GM12878 (cell line): Measurements from ENCODE around the gene TP63. TPM values are rescaled to one million over a fixed set of nuclear protein-coding genes. Genes with fewer than 3 reads are reported as not detected.

ENCODE experiments used
- ATAC-seq: fragments of 200-7000 bp; cut with Tn5 transposase; 3 replicates; pipeline ENCODE4 v1.9.1; 2020; ENCODE audit warnings: mild to moderate bottlenecking, moderate library complexity
- BruUV-seq: library from RNA; stranded (reverse); fragments of 400-500 nt; replicated peaks from 2 replicates; lab custom pipeline; 2021; lab: Mats Ljungman, UMichigan
- CTCF ChIA-PET: fragments of 300-600 bp; sonication (Branson Sonifier 250); formaldehyde crosslinking; extraction: SDS; loops from one replicate; lab custom pipeline; 2021; ENCODE audit warnings: inconsistent platforms; lab: Yijun Ruan, JAX
- POLR2A ChIA-PET: fragments of 350-600 bp; formaldehyde crosslinking; extraction: SDS; loops from one replicate; lab custom pipeline; 2021; ENCODE audit warnings: inconsistent platforms; lab: Charles Lee
- RAD21 ChIA-PET: fragments of 300-600 bp; sonication (Branson Sonifier 250); formaldehyde crosslinking; loops from one replicate; lab custom pipeline; 2023; ENCODE audit warnings: antibody characterized with exemption; ENCODE audit not compliant: unreplicated experiment; lab: Charles Lee
- SMC1A ChIA-PET: fragments of 300-600 bp; sonication (Branson Sonifier 250); formaldehyde crosslinking; loops from one replicate; lab custom pipeline; 2023; ENCODE audit not compliant: unreplicated experiment, uncharacterized antibody; lab: Charles Lee
- DNase-seq: peaks from one replicate; pipeline ENCODE4 v3.0.0-alpha.2; 2011; ENCODE audit warnings: low read depth, low spot score
- FAIRE-seq: peaks from 3 replicates; lab custom pipeline; 2011; peaks lifted over from hg19 to GRCh38; lab: Jason Lieb, UNC
- H2AFZ ChIP-seq: 2 replicates; pipeline ENCODE4 v1.6.0; 2011; ENCODE audit warnings: low read depth, low read length, control low read depth; ENCODE audit not compliant: control insufficient read depth
- H3K27ac ChIP-seq: 2 replicates; pipeline ENCODE4 v1.5.1; 2011; ENCODE audit warnings: control low read depth; ENCODE audit not compliant: control insufficient read depth, insufficient read depth
- H3K27me3 ChIP-seq, 2 experiments: replicated peaks in 1 of 2; 2 replicates each; pipeline versions ENCODE4 v1.6.0 to v1.6.1; 2011; ENCODE audit warnings: low read length in 1 of 2; ENCODE audit not compliant: control insufficient read depth in 2 of 2, insufficient read depth in 2 of 2
- H3K36me3 ChIP-seq, 2 experiments: 2 replicates each; pipeline ENCODE4 v1.5.1; 2011; ENCODE audit warnings: low read length in 1 of 2; ENCODE audit not compliant: control insufficient read depth in 2 of 2, insufficient read depth in 2 of 2
- H3K4me1 ChIP-seq: 2 replicates; pipeline ENCODE4 v1.6.1; 2011; ENCODE audit warnings: mild to moderate bottlenecking, low read length, moderate library complexity, mixed read lengths; ENCODE audit not compliant: control insufficient read depth, insufficient read depth
- H3K4me2 ChIP-seq: 2 replicates; pipeline ENCODE4 v1.6.0; 2011; ENCODE audit warnings: control low read depth; ENCODE audit not compliant: control insufficient read depth, insufficient read depth
- H3K4me3 ChIP-seq: fragments of 200-600 bp; sonication (generic); 2 replicates; pipeline ENCODE4 v1.5.1; 2016
- H3K79me2 ChIP-seq: 2 replicates; pipeline ENCODE4 v1.6.0; 2011; ENCODE audit warnings: low read length; ENCODE audit not compliant: control insufficient read depth, insufficient read depth
- H3K9ac ChIP-seq: 2 replicates; pipeline ENCODE4 v1.8.0; 2011; ENCODE audit warnings: low read length, control low read depth, mixed read lengths; ENCODE audit not compliant: control insufficient read depth, insufficient read depth
- H3K9me3 ChIP-seq: replicated peaks from 3 replicates; pipeline ENCODE4 v1.5.1; 2011; ENCODE audit warnings: mild to moderate bottlenecking, low read length; ENCODE audit not compliant: control insufficient read depth, insufficient read depth
- H4K20me1 ChIP-seq: 2 replicates; pipeline ENCODE4 v1.6.0; 2011; ENCODE audit not compliant: control insufficient read depth, insufficient read depth
- BCL11A ChIP-seq: IDR thresholded peaks from 2 replicates; pipeline ENCODE4 v1.6.1; 2011; ENCODE audit warnings: low read depth, low read length
- DPF2 ChIP-seq: fragments of 450-650 bp; IDR thresholded peaks from 2 replicates; pipeline ENCODE4 v1.6.1; 2017; ENCODE audit warnings: mild to moderate bottlenecking
- EP300 ChIP-seq, 2 experiments: fragments of 150-350 bp in 1 of 2; IDR thresholded peaks; 2 replicates each; pipeline ENCODE4 v1.6.1; 2011 to 2012; ENCODE audit warnings: low read depth in 2 of 2, low read length in 2 of 2, borderline replicate concordance in 1 of 2, improper control_type of control experiment in 1 of 2, inconsistent platforms in 1 of 2; ENCODE audit not compliant: control insufficient read depth in 1 of 2
- NFIC ChIP-seq: IDR thresholded peaks from 2 replicates; pipeline ENCODE4 v1.6.1; 2012; ENCODE audit warnings: low read depth, mild to moderate bottlenecking, inconsistent platforms, low read length, moderate library complexity
- POLR2A ChIP-seq: IDR thresholded peaks from 2 replicates; pipeline ENCODE4 v1.6.1; 2011; ENCODE audit warnings: low read depth, mild to moderate bottlenecking, low read length
- RELA ChIP-seq: fragments of 450-650 bp; IDR thresholded peaks from 2 replicates; pipeline ENCODE4 v1.8.0; 2014; ENCODE audit warnings: borderline replicate concordance; ENCODE audit not compliant: partially characterized antibody
- SMAD5 ChIP-seq: IDR thresholded peaks from 2 replicates; pipeline ENCODE4 v1.6.1; 2016; ENCODE audit warnings: antibody characterized with exemption, low read depth
- STAT1 ChIP-seq: fragments of 450-650 bp; conservative IDR thresholded peaks from 2 replicates; pipeline ENCODE4 v1.6.1; 2014; ENCODE audit warnings: antibody characterized with exemption, mild to moderate bottlenecking
- ZBTB40 ChIP-seq: fragments of 450-650 bp; IDR thresholded peaks from 2 replicates; pipeline ENCODE4 v1.6.1; 2016; ENCODE audit warnings: mild to moderate bottlenecking, moderate library complexity, borderline replicate concordance
- WGBS: methylation state at CpG from one replicate; pipeline ENCODE4 v1.1.6; 2016; ENCODE audit warnings: low lambda C conversion rate; ENCODE audit not compliant: insufficient replicate concordance, insufficient coverage; ENCODE audit errors: missing lambda C conversion rate; 5-methylcytosine and 5-hydroxymethylcytosine counted together
- in situ Hi-C: fragments of 300-500 bp; cut with MboI; formaldehyde crosslinking; loops from 9 replicates; pipeline ENCODE4 v1.14.3; 2018; ENCODE audit warnings: mixed read lengths
- intact Hi-C: fragments of 100-400 bp; cut with micrococcal nuclease; formaldehyde crosslinking; loops from one replicate; pipeline ENCODE4 v1.14.2; 2022; ENCODE audit not compliant: unreplicated experiment
- polyA plus RNA-seq, 11 experiments: library from polyadenylated mRNA; depleted of rRNA in 4 of 11; unstranded in 6 of 11; stranded (reverse) in 5 of 11; fragments of >200 nt; fragmentation: Nextera tagmentation in 4 of 11; fragmentation: Illumina TruSeq in 1 of 11; extraction: Ambion mirVana in 4 of 11; extraction: Trizol in 1 of 11; gene quantifications; 1 replicate in 1 of 11; 2 replicates in 10 of 11; pipeline versions ENCODE4 v1.2.1 to v1.2.3, GENCODE V29; 2011 to 2016; ENCODE audit warnings: inconsistent platforms in 2 of 11, missing spikeins in 2 of 11, low read depth in 1 of 11
- total RNA-seq, 4 experiments: library from RNA; depleted of rRNA in 3 of 4; stranded (reverse); fragments of >200 nt in 3 of 4; fragmentation: Illumina TruSeq in 1 of 4; extraction: Trizol in 1 of 4; gene quantifications; 2 replicates each; pipeline versions ENCODE4 v1.2.1 to v1.2.3, GENCODE V29; 2013 to 2021

TP63 gene
- total and polyA plus RNA-seq, 10 of the 15 experiments (the other 5 are each of a cell fraction or from before 2014, with no cell fraction given) = 1.4 to 10.8 (median 6.2) TPM

DNA sequence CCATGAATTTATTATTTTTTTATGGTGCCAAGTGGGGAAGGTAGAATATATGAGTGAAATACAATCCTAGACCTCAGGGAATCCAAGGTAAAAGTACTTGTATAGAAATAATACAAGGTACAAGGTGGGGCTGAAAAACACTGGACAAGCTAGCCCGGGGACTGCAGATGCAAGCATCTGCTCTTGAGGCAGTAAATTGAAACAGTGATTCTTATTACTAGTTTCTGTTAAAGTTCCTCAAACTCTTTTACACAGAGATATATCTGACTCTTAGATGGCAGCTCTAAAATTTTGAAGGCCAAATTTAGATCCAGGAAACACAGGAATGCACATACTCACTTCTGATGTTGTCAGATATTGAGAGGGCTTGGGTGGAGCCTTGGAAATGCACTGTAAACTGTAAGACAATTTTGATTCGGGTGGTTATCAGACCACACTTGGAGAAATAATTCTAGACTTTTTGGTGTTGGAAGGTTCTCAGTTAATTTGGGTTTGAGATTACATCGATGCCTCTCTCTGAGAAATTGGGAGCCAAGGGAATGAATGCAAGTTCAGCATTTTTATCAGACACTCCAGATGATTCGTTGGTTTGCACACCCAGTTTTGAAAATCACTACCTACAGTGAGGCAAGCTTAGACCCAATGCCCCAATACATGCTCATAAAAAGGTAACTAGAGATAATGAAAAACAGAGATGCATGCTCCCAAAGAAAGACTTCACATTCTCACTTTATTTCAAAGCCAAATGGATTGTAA is 7.3 kb downstream of the TP63 start:
- 55% methylated on average over 4 of the region's 4 CpGs for WGBS

More for the DNA sequence above, 7.3 kb downstream of the TP63 start:
- ChIA-PET CTCF (interaction anchor here (1.8 to 2.0 kb wide), 2 partner anchors 9 to 126 kb away, joined by 5 read pairs; no protein-coding TSS in a partner anchor), SMC1A (interaction anchor here (0.7 to 3.0 kb wide), 8 partner anchors 11 to 126 kb away, joined by 3 to 9 read pairs (median 4); no protein-coding TSS in a partner anchor), POLR2A (interaction anchor here (0.6 kb wide), 2 partner anchors 30 to 65 kb away, joined by 3 read pairs; no protein-coding TSS in a partner anchor), RAD21 (interaction anchor here (1.1 to 2.9 kb wide), 3 partner anchors 70 to 126 kb away, joined by 3 to 10 read pairs (median 3); no protein-coding TSS in a partner anchor)
- BruUV-seq = no TSS peak
- no peak overlapping the region for H3K9ac ChIP-seq
- in situ Hi-C loops (no loop called here), intact Hi-C loops (no loop called here)
- FAIRE-seq (no peak), DNase-seq (no peak), ATAC-seq (peak; percentile 64)
- no peaks in the 10 kb centered on the region for H4K20me1 ChIP-seq
- no peaks in the 10 kb centered on the region for H3K27me3 ChIP-seq
- peaks cover 2% of the 10 kb centered on the region; the same call in 2 of the 3 replicates for H3K9me3 ChIP-seq
- H3K4me1 ChIP-seq = peaks cover 8% of the 10 kb centered on the region; the same call in 1 of the 2 replicates
- no peak overlapping the region; the same call in 1 of the 2 replicates for H3K27ac ChIP-seq
- H3K79me2 ChIP-seq = peaks cover 6% of the 10 kb centered on the region
- H3K4me2 ChIP-seq = peak overlapping the region; percentile 56
- TF ChIP-seq EP300 (IDR thresholded peaks at IDR 0.05; ENCODE audit: borderline replicate concordance in 1 of 2, control insufficient read depth in 1 of 2, low read depth in 2 of 2, low read length in 2 of 2) = no peak
- TF ChIP-seq ZBTB40 = no peak
- no peak for TF ChIP-seq POLR2A
- 0 out of 2 replicates have a peak, but pooled peaks have one; percentile 28 for TF ChIP-seq NFIC
- TF ChIP-seq DPF2 = no peak
- no peak for TF ChIP-seq STAT1
- no peak for TF ChIP-seq SMAD5
- no peak for TF ChIP-seq RELA
- no peak for TF ChIP-seq BCL11A
- no peak overlapping the region for H3K4me3 ChIP-seq
- no peak overlapping the region for H2AFZ ChIP-seq
- no peaks in the 10 kb centered on the region for H3K36me3 ChIP-seq
